Parathyroid adenoma (tissue), 2 donors: ENCODE results near the gene SRPK3.

Source experiments
- H2AFZ ChIP-seq: fragments of 300-600 bp; sonication (generic); one replicate; pipeline ENCODE4 v1.7.0; 2017; ENCODE audit warnings: antibody characterized with exemption, mild to moderate bottlenecking
- H3K27ac ChIP-seq: fragments of 300-600 bp; sonication (generic); one replicate; pipeline ENCODE4 v1.7.0; 2017
- H3K27me3 ChIP-seq: fragments of 300-600 bp; sonication (generic); one replicate; pipeline ENCODE4 v1.7.0; 2017; ENCODE audit warnings: low read length; ENCODE audit not compliant: control insufficient read depth, insufficient read depth
- H3K36me3 ChIP-seq: fragments of 300-600 bp; sonication (generic); one replicate; pipeline ENCODE4 v1.7.0; 2017; ENCODE audit warnings: low read length; ENCODE audit not compliant: control insufficient read depth, insufficient read depth
- H3K4me1 ChIP-seq: fragments of 300-600 bp; sonication (generic); one replicate; pipeline ENCODE4 v1.7.0; 2017; ENCODE audit warnings: control low read depth
- H3K4me2 ChIP-seq: fragments of 300-600 bp; sonication (generic); one replicate; pipeline ENCODE4 v1.7.0; 2017; ENCODE audit warnings: low read length
- H3K4me3 ChIP-seq: fragments of 300-600 bp; sonication (generic); one replicate; pipeline ENCODE4 v1.7.0; 2017; ENCODE audit warnings: low read depth, low read length
- H3K79me2 ChIP-seq: fragments of 300-600 bp; sonication (generic); one replicate; pipeline ENCODE4 v1.7.0; 2017; ENCODE audit warnings: control low read depth
- H3K9ac ChIP-seq: fragments of 300-600 bp; sonication (generic); one replicate; pipeline ENCODE4 v1.7.0; 2017; ENCODE audit warnings: mild to moderate bottlenecking
- H3K9me3 ChIP-seq: fragments of 300-600 bp; sonication (generic); one replicate; pipeline ENCODE4 v1.7.0; 2017; ENCODE audit warnings: low read length; ENCODE audit not compliant: control insufficient read depth
- CTCF ChIP-seq: fragments of 300-600 bp; sonication (generic); IDR thresholded peaks from one replicate; pipeline ENCODE4 v1.7.0; 2017; ENCODE audit warnings: antibody characterized with exemption, mild to moderate bottlenecking
- donor health status: primary hyperparathyroidism.

SRPK3 gene

GRCh38 chrX:153733651-153734240 lies 47.1 kb upstream of the SRPK3 start:
- no peaks in the 10 kb centered on the region for H3K27me3 ChIP-seq
- no peak for TF ChIP-seq CTCF
- H3K4me3 ChIP-seq = no peak overlapping the region
- H3K4me1 ChIP-seq = no peaks in the 10 kb centered on the region
- no peak overlapping the region for H3K9ac ChIP-seq
- no peak overlapping the region for H3K4me2 ChIP-seq
- no peaks in the 10 kb centered on the region for H3K36me3 ChIP-seq
- H3K79me2 ChIP-seq = no peaks in the 10 kb centered on the region
- H2AFZ ChIP-seq = no peak overlapping the region
- no peaks in the 10 kb centered on the region for H3K9me3 ChIP-seq
- H3K27ac ChIP-seq = no peak overlapping the region

- Histone ChIP-seq H3K79me2 (no peaks in the 10 kb centered on the region), H3K27me3 (no peaks in the 10 kb centered on the region), H3K27ac (no peak overlapping the region), H3K9ac (no peak overlapping the region), H3K9me3 (no peaks in the 10 kb centered on the region), H3K4me1 (no peaks in the 10 kb centered on the region), H3K36me3 (no peaks in the 10 kb centered on the region), H3K4me2 (no peak overlapping the region), H2AFZ (no peak overlapping the region), H3K4me3 (no peak overlapping the region)
- TF ChIP-seq CTCF = no peak
These were observed 46.0 kb upstream of the SRPK3 start for GRCh38 chrX:153734871-153735270.

GRCh38 chrX:153735274-153735673 lies 45.6 kb upstream of the SRPK3 start:
- Histone ChIP-seq H3K9ac (no peak overlapping the region), H3K4me1 (no peaks in the 10 kb centered on the region), H3K4me2 (no peak overlapping the region), H3K36me3 (no peaks in the 10 kb centered on the region), H2AFZ (no peak overlapping the region), H3K79me2 (no peaks in the 10 kb centered on the region), H3K27ac (no peak overlapping the region), H3K4me3 (no peak overlapping the region), H3K27me3 (no peaks in the 10 kb centered on the region), H3K9me3 (no peaks in the 10 kb centered on the region)
- no peak for TF ChIP-seq CTCF

- Histone ChIP-seq H3K4me3 (no peak overlapping the region), H3K9ac (no peak overlapping the region), H3K27ac (no peak overlapping the region), H3K36me3 (no peaks in the 10 kb centered on the region), H3K79me2 (no peaks in the 10 kb centered on the region), H3K4me1 (no peaks in the 10 kb centered on the region), H2AFZ (no peak overlapping the region), H3K4me2 (no peak overlapping the region), H3K27me3 (no peaks in the 10 kb centered on the region), H3K9me3 (no peaks in the 10 kb centered on the region)
- TF ChIP-seq CTCF = no peak
These were observed 44.6 kb upstream of the SRPK3 start for GRCh38 chrX:153736071-153736820.
